ENCODE results near the gene SLC4A1.

Gene SLC4A1

GRCh38 chr17:44267818-44268490, at the start of gene SLC4A1:
Gene SLC4A1, minus strand, starts transcription at chr17:44268135. Its CDS starts 5,269 bp downstream, at chr17:44262866.
- DNase-seq = no peak

- DNase-seq = no peak
Measured at GRCh38 chr17:44317545-44317944, 49.6 kb upstream of the SLC4A1 start.

GRCh38 chr17:44315760-44316731, 48.1 kb upstream of the SLC4A1 start:
- DNase-seq = no peak

- no peak for DNase-seq
Measured at GRCh38 chr17:44314869-44315661, 47.1 kb upstream of the SLC4A1 start.

GRCh38 chr17:44314524-44314868, 46.6 kb upstream of the SLC4A1 start:
- DNase-seq = no peak

GRCh38 chr17:44314031-44314430, 46.1 kb upstream of the SLC4A1 start:
- no peak for DNase-seq

- no peak for DNase-seq
Measured at GRCh38 chr17:44312396-44313104, 44.6 kb upstream of the SLC4A1 start.

GRCh38 chr17:44311562-44312181, 43.7 kb upstream of the SLC4A1 start:
- no peak for DNase-seq

- no peak for DNase-seq
Measured at GRCh38 chr17:44310609-44311376, 42.9 kb upstream of the SLC4A1 start.

- no peak for DNase-seq
Measured at GRCh38 chr17:44310188-44310587, 42.3 kb upstream of the SLC4A1 start.

GRCh38 chr17:44309472-44309871, 41.5 kb upstream of the SLC4A1 start:
- DNase-seq = no peak

- peak; percentile 28 for DNase-seq
Measured at GRCh38 chr17:44308865-44309264, 40.9 kb upstream of the SLC4A1 start.

- peak; percentile 96 for DNase-seq
Measured at GRCh38 chr17:44308320-44308818, 40.4 kb upstream of the SLC4A1 start, which contains the start of gene RUNDC3A. Gene RUNDC3A, plus strand, starts transcription at chr17:44308601. Its CDS starts 232 bp downstream, at chr17:44308833.

GRCh38 chr17:44307387-44308186, 39.7 kb upstream of the SLC4A1 start:
- DNase-seq = peak; percentile 79

GRCh38 chr17:44304651-44305050, 36.7 kb upstream of the SLC4A1 start:
- DNase-seq = no peak

GRCh38 chr17:44297975-44298374, 30.0 kb upstream of the SLC4A1 start:
- no peak for DNase-seq

- DNase-seq = no peak
Measured at GRCh38 chr17:44293509-44294226, 25.7 kb upstream of the SLC4A1 start.

GRCh38 chr17:44287651-44288050, 19.7 kb upstream of the SLC4A1 start:
- DNase-seq = no peak

- no peak for DNase-seq
Measured at GRCh38 chr17:44284024-44284400, 16.1 kb upstream of the SLC4A1 start.

Data from midbrain (tissue), 1 donor.